H9 (cell line): ENCODE data around the gene TELO2. TPM values are rescaled to one million over a fixed set of nuclear protein-coding genes. Genes with fewer than 3 reads are reported as not detected.

Experiments used
- DNase-seq: peaks from one replicate; pipeline ENCODE4 v3.0.0-alpha.2; 2017
- H2AFZ ChIP-seq: one replicate; pipeline ENCODE4 v1.6.1; 2013; ENCODE audit warnings: mild to moderate bottlenecking, low read length, control low read depth, moderate library complexity
- H2AK5ac ChIP-seq: 2 replicates; pipeline ENCODE4 v1.6.1; 2013; ENCODE audit warnings: low read length, control low read depth, mixed read lengths; ENCODE audit not compliant: insufficient read length
- H2BK120ac ChIP-seq: one replicate; pipeline ENCODE4 v1.6.1; 2013; ENCODE audit warnings: low read depth, mild to moderate bottlenecking, low read length, control low read depth, inconsistent platforms; ENCODE audit not compliant: poor library complexity, severe bottlenecking
- H2BK12ac ChIP-seq: 2 replicates; pipeline ENCODE4 v1.6.1; 2013; ENCODE audit warnings: low read length, control low read depth, mixed read lengths, low read depth; ENCODE audit not compliant: insufficient read length
- H2BK15ac ChIP-seq: 2 replicates; pipeline ENCODE4 v1.6.1; 2013; ENCODE audit warnings: low read depth, low read length, control low read depth
- H2BK20ac ChIP-seq: one replicate; pipeline ENCODE4 v1.6.1; 2013; ENCODE audit warnings: low read depth, mild to moderate bottlenecking, low read length, control low read depth, inconsistent platforms; ENCODE audit not compliant: poor library complexity, severe bottlenecking
- H2BK5ac ChIP-seq: 2 replicates; pipeline ENCODE4 v1.6.1; 2013; ENCODE audit warnings: low read length, control low read depth, mixed read lengths; ENCODE audit not compliant: insufficient read length
- H3K14ac ChIP-seq: 2 replicates; pipeline ENCODE4 v1.6.1; 2013; ENCODE audit warnings: low read length, control low read depth; ENCODE audit not compliant: insufficient read depth
- H3K18ac ChIP-seq: 2 replicates; pipeline ENCODE4 v1.6.1; 2013; ENCODE audit warnings: low read depth, mild to moderate bottlenecking, mixed read lengths, low read length, control low read depth; ENCODE audit not compliant: insufficient read length
- H3K23ac ChIP-seq: 2 replicates; pipeline ENCODE4 v1.6.1; 2013; ENCODE audit warnings: low read length, control low read depth, mixed read lengths, low read depth; ENCODE audit not compliant: insufficient read length
- H3K23me2 ChIP-seq: 2 replicates; pipeline ENCODE4 v1.6.1; 2013; ENCODE audit warnings: low read depth, mild to moderate bottlenecking, mixed read lengths, low read length, control low read depth; ENCODE audit not compliant: insufficient read length, poor library complexity, severe bottlenecking
- H3K27ac ChIP-seq: 2 replicates; pipeline ENCODE4 v1.5.1; 2013; ENCODE audit warnings: low read length, control low read depth, mixed read lengths, low read depth; ENCODE audit not compliant: insufficient read length
- H3K27me3 ChIP-seq: 2 replicates; pipeline ENCODE4 v1.6.1; 2013; ENCODE audit warnings: low read length, control low read depth, inconsistent platforms; ENCODE audit not compliant: insufficient read depth
- H3K4ac ChIP-seq: 2 replicates; pipeline ENCODE4 v1.6.1; 2013; ENCODE audit warnings: low read depth, mild to moderate bottlenecking, control low read depth, inconsistent platforms, low read length, moderate library complexity
- H3K4me1 ChIP-seq: 2 replicates; pipeline ENCODE4 v1.6.1; 2013; ENCODE audit warnings: low read length, control low read depth, inconsistent platforms; ENCODE audit not compliant: insufficient read depth
- H3K4me2 ChIP-seq: 2 replicates; pipeline ENCODE4 v1.6.1; 2013; ENCODE audit warnings: low read length, control low read depth, mixed read lengths; ENCODE audit not compliant: insufficient read length, insufficient read depth
- H3K56ac ChIP-seq: 2 replicates; pipeline ENCODE4 v1.6.1; 2013; ENCODE audit warnings: low read depth, mild to moderate bottlenecking, mixed read lengths, low read length, control low read depth; ENCODE audit not compliant: insufficient read length
- H3K79me1 ChIP-seq: 2 replicates; pipeline ENCODE4 v1.6.1; 2013; ENCODE audit warnings: low read depth, mild to moderate bottlenecking, moderate library complexity, low read length, control low read depth, inconsistent platforms; ENCODE audit not compliant: insufficient read depth, poor library complexity, severe bottlenecking
- H3K79me2 ChIP-seq: 2 replicates; pipeline ENCODE4 v1.6.1; 2013; ENCODE audit warnings: low read length, control low read depth, inconsistent platforms; ENCODE audit not compliant: insufficient read depth
- H3K9ac ChIP-seq: 2 replicates; pipeline ENCODE4 v1.6.1; 2013; ENCODE audit warnings: low read length, control low read depth, mixed read lengths; ENCODE audit not compliant: insufficient read length; ENCODE audit errors: extremely low read depth
- H3K9me3 ChIP-seq: one replicate; pipeline ENCODE4 v1.6.1; 2013; ENCODE audit warnings: low read depth, low read length, inconsistent platforms; ENCODE audit not compliant: control insufficient read depth
- H3T11ph ChIP-seq: one replicate; pipeline ENCODE4 v1.6.1; 2013; ENCODE audit warnings: mild to moderate bottlenecking, low read length, control low read depth, inconsistent platforms
- H4K20me1 ChIP-seq: one replicate; pipeline ENCODE4 v1.6.1; 2013; ENCODE audit not compliant: control insufficient read depth, insufficient read length, insufficient read depth
- H4K5ac ChIP-seq: 2 replicates; pipeline ENCODE4 v1.6.1; 2013; ENCODE audit warnings: low read depth, mild to moderate bottlenecking, mixed read lengths, low read length, control low read depth; ENCODE audit not compliant: insufficient read length
- H4K8ac ChIP-seq: replicated peaks from 2 replicates; pipeline ENCODE4 v1.6.1; 2013; ENCODE audit warnings: low read length, control low read depth, mixed read lengths, low read depth; ENCODE audit not compliant: insufficient read length
- H4K91ac ChIP-seq: 2 replicates; pipeline ENCODE4 v1.6.1; 2013; ENCODE audit warnings: low read depth, mild to moderate bottlenecking, moderate library complexity, mixed read lengths, low read length, control low read depth; ENCODE audit not compliant: insufficient read length
- H3K27ac Mint-ChIP-seq, 3 experiments: 2 replicates in 2 of 3; 3 replicates in 1 of 3; pipeline ENCODE4 v1.8.0; 2020 to 2021; ENCODE audit warnings: mixed read lengths in 3 of 3, mild to moderate bottlenecking in 1 of 3, moderate library complexity in 1 of 3
- H3K27me3 Mint-ChIP-seq: 2 replicates; pipeline ENCODE4 v1.8.0; 2021; ENCODE audit warnings: low read depth, mild to moderate bottlenecking, moderate library complexity, mixed read lengths
- H3K36me3 Mint-ChIP-seq, 3 experiments: 2 replicates in 2 of 3; 3 replicates in 1 of 3; pipeline ENCODE4 v1.8.0; 2020 to 2021; ENCODE audit warnings: low read depth in 3 of 3, mixed read lengths in 3 of 3; ENCODE audit not compliant: insufficient read depth in 1 of 3
- H3K4me1 Mint-ChIP-seq, 2 experiments: 2 replicates each; pipeline ENCODE4 v1.8.0; 2020; ENCODE audit warnings: mixed read lengths in 2 of 2
- H3K4me3 Mint-ChIP-seq, 2 experiments: 2 replicates in 1 of 2; 3 replicates in 1 of 2; pipeline ENCODE4 v1.8.0; 2020 to 2021; ENCODE audit warnings: mild to moderate bottlenecking in 2 of 2, mixed read lengths in 2 of 2, moderate library complexity in 1 of 2
- H3K9me3 Mint-ChIP-seq, 2 experiments: 2 replicates in 1 of 2; 3 replicates in 1 of 2; pipeline ENCODE4 v1.8.0; 2020; ENCODE audit warnings: mild to moderate bottlenecking in 2 of 2, mixed read lengths in 2 of 2, moderate library complexity in 1 of 2
- WGBS: extraction: QIAGEN DNeasy Blood & Tissue Kit; methylation state at CpG from one replicate; pipeline ENCODE4 v1.1.7; 2013; ENCODE audit warnings: missing lambda C conversion rate, low lambda C conversion rate, mixed read lengths; ENCODE audit not compliant: insufficient read length; ENCODE audit errors: extremely low coverage; 5-methylcytosine and 5-hydroxymethylcytosine counted together
- total RNA-seq: library from RNA; stranded (reverse); gene quantifications from 2 replicates; pipeline ENCODE4 v1.2.1, GENCODE V29; 2021
- TF ChIP-seq, protein P1 (sequence below): fragments of 200-600 bp; sonication (generic); conservative IDR thresholded peaks from 3 replicates; pipeline ENCODE4 v1.8.0; 2021; ENCODE audit warnings: antibody characterized with exemption, mild to moderate bottlenecking

Gene TELO2
- total RNA-seq, 1 experiment from 2014 or later = 98.9 TPM

DNA sequence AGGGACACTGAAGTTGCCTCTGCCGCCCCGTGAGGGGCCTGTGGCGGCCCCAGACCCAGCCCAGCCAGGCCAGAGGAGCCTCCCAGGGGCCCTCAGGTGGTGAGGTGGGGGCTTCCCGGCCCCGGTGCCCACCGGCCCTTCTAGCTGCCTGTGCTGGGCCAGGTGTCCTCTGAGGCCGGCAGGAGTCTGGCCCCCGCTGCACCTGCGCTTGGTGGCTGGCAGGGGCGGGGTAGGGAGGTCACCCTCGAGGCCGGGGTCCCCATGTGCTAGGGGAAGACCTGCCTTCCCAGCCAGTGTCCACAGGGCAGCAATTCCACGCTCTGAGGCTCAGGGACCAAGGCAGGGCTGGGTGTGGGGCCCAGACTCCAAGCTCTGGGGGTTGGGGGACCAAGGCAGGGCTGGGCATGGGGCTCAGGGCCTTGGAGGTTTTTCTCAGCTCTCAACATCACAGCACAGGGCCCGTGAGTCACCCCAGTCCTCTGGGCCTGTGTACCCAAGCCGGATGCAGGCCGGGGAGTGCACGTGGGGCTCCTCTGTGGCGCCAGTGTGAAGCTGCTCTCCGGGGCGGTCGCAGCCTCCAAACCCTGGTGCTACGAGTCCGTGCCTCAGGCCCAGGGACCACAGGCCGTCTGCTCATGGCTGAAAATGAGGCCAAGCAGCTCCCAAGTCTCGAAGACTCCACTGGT lies 47.5 kb upstream of the TELO2 start:
- Histone ChIP-seq H3K27me3 (no peaks in the 10 kb centered on the region), H3K14ac (no peak overlapping the region), H2AK5ac (no peak overlapping the region), H4K91ac (no peak overlapping the region), H3T11ph (no peak overlapping the region), H3K9ac (no peak overlapping the region), H3K27ac (no peak overlapping the region), H2AFZ (no peak overlapping the region), H3K23me2 (no peaks in the 10 kb centered on the region), H2BK20ac (no peak overlapping the region), H3K18ac (no peak overlapping the region), H2BK15ac (no peak overlapping the region), H3K4ac (no peak overlapping the region), H3K4me2 (no peak overlapping the region), H3K56ac (no peak overlapping the region), H4K8ac (no peak overlapping the region), H4K20me1 (peaks cover 2% of the 10 kb centered on the region), H3K4me1 (no peaks in the 10 kb centered on the region), H2BK120ac (no peak overlapping the region), H2BK5ac (no peak overlapping the region), H4K5ac (no peak overlapping the region), H3K79me2 (no peaks in the 10 kb centered on the region), H3K79me1 (no peaks in the 10 kb centered on the region), H3K9me3 (no peaks in the 10 kb centered on the region), H2BK12ac (no peak overlapping the region), H3K23ac (no peak overlapping the region)
- Mint-ChIP-seq H3K4me1 (no peaks in the 10 kb centered on the region), H3K27ac (no peak overlapping the region), H3K27me3 (peaks cover 1% of the 10 kb centered on the region; the same call in 1 of the 2 replicates), H3K9me3 (no peaks in the 10 kb centered on the region), H3K4me3 (no peak overlapping the region), H3K36me3 (peaks cover 0 to 16% (median 15%) of the 10 kb centered on the region in 3 experiments; a peak in 5 of 7 replicates)
- WGBS = no CpG with 5 or more reads among the region's 25 CpGs
- TF ChIP-seq, protein P1, sequence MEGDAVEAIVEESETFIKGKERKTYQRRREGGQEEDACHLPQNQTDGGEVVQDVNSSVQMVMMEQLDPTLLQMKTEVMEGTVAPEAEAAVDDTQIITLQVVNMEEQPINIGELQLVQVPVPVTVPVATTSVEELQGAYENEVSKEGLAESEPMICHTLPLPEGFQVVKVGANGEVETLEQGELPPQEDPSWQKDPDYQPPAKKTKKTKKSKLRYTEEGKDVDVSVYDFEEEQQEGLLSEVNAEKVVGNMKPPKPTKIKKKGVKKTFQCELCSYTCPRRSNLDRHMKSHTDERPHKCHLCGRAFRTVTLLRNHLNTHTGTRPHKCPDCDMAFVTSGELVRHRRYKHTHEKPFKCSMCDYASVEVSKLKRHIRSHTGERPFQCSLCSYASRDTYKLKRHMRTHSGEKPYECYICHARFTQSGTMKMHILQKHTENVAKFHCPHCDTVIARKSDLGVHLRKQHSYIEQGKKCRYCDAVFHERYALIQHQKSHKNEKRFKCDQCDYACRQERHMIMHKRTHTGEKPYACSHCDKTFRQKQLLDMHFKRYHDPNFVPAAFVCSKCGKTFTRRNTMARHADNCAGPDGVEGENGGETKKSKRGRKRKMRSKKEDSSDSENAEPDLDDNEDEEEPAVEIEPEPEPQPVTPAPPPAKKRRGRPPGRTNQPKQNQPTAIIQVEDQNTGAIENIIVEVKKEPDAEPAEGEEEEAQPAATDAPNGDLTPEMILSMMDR = no peak
- no peak for DNase-seq
